HepG2 (cell line): ENCODE measurements around the gene SLC20A1. TPM values are rescaled to one million over a fixed set of nuclear protein-coding genes. Genes with fewer than 3 reads are reported as not detected.

Experiments
- FOXM1 ChIP-seq: sonication (generic); formaldehyde crosslinking; IDR thresholded peaks from 2 replicates; pipeline ENCODE4 v1.5.0; 2020; ENCODE audit warnings: missing genetic modification reagents
- HMGA1 ChIP-seq: sonication (generic); formaldehyde crosslinking; conservative IDR thresholded peaks from 2 replicates; pipeline ENCODE4 v1.4.0; 2020; ENCODE audit warnings: missing genetic modification reagents
- HNRNPL ChIP-seq: fragments of 200-400 bp; formaldehyde crosslinking; IDR thresholded peaks from 2 replicates; pipeline ENCODE4 v1.6.1; 2017; ENCODE audit warnings: mild to moderate bottlenecking, low read depth, low read length
- HNRNPLL ChIP-seq: fragments of 200-400 bp; formaldehyde crosslinking; IDR thresholded peaks from 2 replicates; pipeline ENCODE4 v1.6.1; 2017; ENCODE audit warnings: mild to moderate bottlenecking, low read depth, low read length; ENCODE audit not compliant: poor library complexity, severe bottlenecking
- POLR2G ChIP-seq: fragments of 200-400 bp; formaldehyde crosslinking; IDR thresholded peaks from 2 replicates; pipeline ENCODE4 v1.6.1; 2018; ENCODE audit warnings: mild to moderate bottlenecking, low read depth, low read length, moderate library complexity
- SNRNP70 ChIP-seq: fragments of 200-400 bp; formaldehyde crosslinking; IDR thresholded peaks from 2 replicates; pipeline ENCODE4 v1.6.1; 2017; ENCODE audit warnings: mild to moderate bottlenecking, low read depth, low read length, moderate library complexity
- SRF ChIP-seq: IDR thresholded peaks from 2 replicates; pipeline ENCODE4 v1.6.1; 2011; ENCODE audit warnings: mild to moderate bottlenecking, low read depth, low read length, moderate library complexity
- SRSF4 ChIP-seq: fragments of 200-400 bp; formaldehyde crosslinking; IDR thresholded peaks from one replicate; pipeline ENCODE4 v1.6.1; 2018; ENCODE audit warnings: mild to moderate bottlenecking, low read depth, low read length, moderate library complexity; ENCODE audit not compliant: poor library complexity, severe bottlenecking
- ZNF234 ChIP-seq: sonication (generic); formaldehyde crosslinking; conservative IDR thresholded peaks from 2 replicates; pipeline ENCODE4 v1.5.1; 2020; ENCODE audit warnings: mild to moderate bottlenecking, missing genetic modification reagents
- ZNF556 ChIP-seq: sonication (generic); formaldehyde crosslinking; IDR thresholded peaks from 2 replicates; pipeline ENCODE4 v1.4.0; 2020; ENCODE audit warnings: mild to moderate bottlenecking, missing genetic modification reagents, borderline replicate concordance
- polyA plus RNA-seq, 8 experiments: library from polyadenylated mRNA; depleted of rRNA in 3 of 8; stranded (reverse) in 7 of 8; unstranded in 1 of 8; fragments of >200 nt; fragmentation: Illumina TruSeq in 4 of 8; extraction: Trizol in 4 of 8; gene quantifications; 2 replicates each; pipeline versions ENCODE4 v1.2.1 to v1.2.3, GENCODE V29; 2011 to 2016; ENCODE audit warnings: low read depth in 4 of 8, missing spikeins in 1 of 8, mixed read lengths in 1 of 8; ENCODE audit not compliant: insufficient read depth in 1 of 8
- total RNA-seq, 5 experiments: library from RNA; depleted of rRNA; stranded (reverse); fragments of >200 nt; fragmentation: Illumina TruSeq; extraction: Trizol; gene quantifications; 2 replicates each; pipeline ENCODE4 v1.2.3, GENCODE V29; 2016; ENCODE audit warnings: low read depth in 1 of 5
- TF ChIP-seq, protein P1 (sequence below): sonication (generic); formaldehyde crosslinking; IDR thresholded peaks from 2 replicates; pipeline ENCODE4 v1.4.0; 2020; ENCODE audit warnings: missing genetic modification reagents, borderline replicate concordance
- TF ChIP-seq, protein P2 (sequence below), 2 experiments: sonication (generic) in 1 of 2; formaldehyde crosslinking in 1 of 2; IDR thresholded peaks; 2 replicates each; pipeline versions ENCODE4 v1.6.1 to v1.9.0; 2014 to 2022; ENCODE audit warnings: antibody characterized with exemption in 1 of 2, borderline replicate concordance in 1 of 2, inconsistent platforms in 1 of 2, low read depth in 1 of 2, missing genetic modification reagents in 1 of 2
- TF ChIP-seq, protein P3 (sequence below): sonication (generic); formaldehyde crosslinking; IDR thresholded peaks from 2 replicates; pipeline ENCODE4 v1.4.0; 2020; ENCODE audit warnings: missing genetic modification reagents
- TF ChIP-seq, protein P4 (sequence below): sonication (generic); formaldehyde crosslinking; IDR thresholded peaks from 2 replicates; pipeline ENCODE4 v1.5.0; 2020; ENCODE audit warnings: mild to moderate bottlenecking, missing genetic modification reagents, moderate library complexity

Gene SLC20A1
- total and polyA plus RNA-seq, 2 of the 13 experiments (the other 11 are each of a cell fraction or from before 2014, with no cell fraction given), result 54.0 to 85.9 TPM

DNA sequence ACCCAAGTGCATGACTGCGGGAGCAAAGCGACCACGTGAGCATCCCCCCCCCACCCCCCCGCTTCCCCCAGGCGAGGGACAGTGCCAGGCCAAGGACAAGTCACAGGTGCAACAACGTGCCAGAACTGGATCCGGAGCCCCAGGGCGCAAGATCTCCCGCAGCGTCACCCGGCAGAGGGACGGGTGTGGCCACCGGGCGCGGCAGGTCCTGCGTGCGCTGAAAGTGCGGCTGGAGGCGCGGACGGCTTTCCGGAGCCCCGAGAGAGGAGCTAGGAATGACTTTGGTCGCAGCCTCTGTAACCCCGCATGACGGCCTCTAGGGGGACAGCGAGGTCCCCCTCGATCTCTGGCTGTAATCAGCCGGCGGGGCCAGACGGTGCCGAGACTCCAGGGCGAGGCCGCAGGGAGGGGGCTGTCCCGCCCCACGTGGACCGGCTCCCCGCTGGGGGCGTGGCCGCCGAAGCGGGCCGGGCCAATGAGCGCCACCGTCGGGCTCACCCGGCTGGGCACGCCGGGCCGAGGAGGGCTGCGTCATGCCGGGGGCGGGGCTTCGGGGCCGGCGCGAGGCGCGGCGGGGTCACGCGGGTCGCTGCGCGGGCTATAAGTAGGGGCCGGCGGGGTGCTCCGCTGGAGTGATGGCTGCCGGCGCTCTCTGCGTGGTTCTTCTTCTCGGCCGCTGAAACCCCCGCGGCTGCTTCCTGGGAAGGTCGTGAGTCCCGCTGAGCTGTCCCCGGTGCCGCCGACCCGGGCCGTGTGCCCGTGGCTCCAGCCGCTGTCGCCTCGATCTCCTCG is at the start of gene SLC20A1 (continued):
- TF ChIP-seq, protein P1, sequence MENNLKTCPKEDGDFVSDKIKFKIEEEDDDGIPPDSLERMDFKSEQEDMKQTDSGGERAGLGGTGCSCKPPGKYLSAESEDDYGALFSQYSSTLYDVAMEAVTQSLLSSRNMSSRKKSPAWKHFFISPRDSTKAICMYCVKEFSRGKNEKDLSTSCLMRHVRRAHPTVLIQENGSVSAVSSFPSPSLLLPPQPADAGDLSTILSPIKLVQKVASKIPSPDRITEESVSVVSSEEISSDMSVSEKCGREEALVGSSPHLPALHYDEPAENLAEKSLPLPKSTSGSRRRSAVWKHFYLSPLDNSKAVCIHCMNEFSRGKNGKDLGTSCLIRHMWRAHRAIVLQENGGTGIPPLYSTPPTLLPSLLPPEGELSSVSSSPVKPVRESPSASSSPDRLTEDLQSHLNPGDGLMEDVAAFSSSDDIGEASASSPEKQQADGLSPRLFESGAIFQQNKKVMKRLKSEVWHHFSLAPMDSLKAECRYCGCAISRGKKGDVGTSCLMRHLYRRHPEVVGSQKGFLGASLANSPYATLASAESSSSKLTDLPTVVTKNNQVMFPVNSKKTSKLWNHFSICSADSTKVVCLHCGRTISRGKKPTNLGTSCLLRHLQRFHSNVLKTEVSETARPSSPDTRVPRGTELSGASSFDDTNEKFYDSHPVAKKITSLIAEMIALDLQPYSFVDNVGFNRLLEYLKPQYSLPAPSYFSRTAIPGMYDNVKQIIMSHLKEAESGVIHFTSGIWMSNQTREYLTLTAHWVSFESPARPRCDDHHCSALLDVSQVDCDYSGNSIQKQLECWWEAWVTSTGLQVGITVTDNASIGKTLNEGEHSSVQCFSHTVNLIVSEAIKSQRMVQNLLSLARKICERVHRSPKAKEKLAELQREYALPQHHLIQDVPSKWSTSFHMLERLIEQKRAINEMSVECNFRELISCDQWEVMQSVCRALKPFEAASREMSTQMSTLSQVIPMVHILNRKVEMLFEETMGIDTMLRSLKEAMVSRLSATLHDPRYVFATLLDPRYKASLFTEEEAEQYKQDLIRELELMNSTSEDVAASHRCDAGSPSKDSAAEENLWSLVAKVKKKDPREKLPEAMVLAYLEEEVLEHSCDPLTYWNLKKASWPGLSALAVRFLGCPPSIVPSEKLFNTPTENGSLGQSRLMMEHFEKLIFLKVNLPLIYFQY (CRISPR knock-in tag), result peak; percentile 79; the same call in 1 of the 2 replicates
- no peak for TF ChIP-seq SNRNP70
- no peak for TF ChIP-seq HMGA1 (CRISPR knock-in tag)
- no peak for TF ChIP-seq SRSF4
- peak; percentile 99 for TF ChIP-seq POLR2G
- TF ChIP-seq ZNF234 (CRISPR knock-in tag), result 0 out of 2 replicates have a peak, but pooled peaks have one; percentile 13
- TF ChIP-seq, protein P2, sequence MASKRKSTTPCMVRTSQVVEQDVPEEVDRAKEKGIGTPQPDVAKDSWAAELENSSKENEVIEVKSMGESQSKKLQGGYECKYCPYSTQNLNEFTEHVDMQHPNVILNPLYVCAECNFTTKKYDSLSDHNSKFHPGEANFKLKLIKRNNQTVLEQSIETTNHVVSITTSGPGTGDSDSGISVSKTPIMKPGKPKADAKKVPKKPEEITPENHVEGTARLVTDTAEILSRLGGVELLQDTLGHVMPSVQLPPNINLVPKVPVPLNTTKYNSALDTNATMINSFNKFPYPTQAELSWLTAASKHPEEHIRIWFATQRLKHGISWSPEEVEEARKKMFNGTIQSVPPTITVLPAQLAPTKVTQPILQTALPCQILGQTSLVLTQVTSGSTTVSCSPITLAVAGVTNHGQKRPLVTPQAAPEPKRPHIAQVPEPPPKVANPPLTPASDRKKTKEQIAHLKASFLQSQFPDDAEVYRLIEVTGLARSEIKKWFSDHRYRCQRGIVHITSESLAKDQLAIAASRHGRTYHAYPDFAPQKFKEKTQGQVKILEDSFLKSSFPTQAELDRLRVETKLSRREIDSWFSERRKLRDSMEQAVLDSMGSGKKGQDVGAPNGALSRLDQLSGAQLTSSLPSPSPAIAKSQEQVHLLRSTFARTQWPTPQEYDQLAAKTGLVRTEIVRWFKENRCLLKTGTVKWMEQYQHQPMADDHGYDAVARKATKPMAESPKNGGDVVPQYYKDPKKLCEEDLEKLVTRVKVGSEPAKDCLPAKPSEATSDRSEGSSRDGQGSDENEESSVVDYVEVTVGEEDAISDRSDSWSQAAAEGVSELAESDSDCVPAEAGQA (IDR thresholded peaks at IDR 0.05; ENCODE audit: low read depth), result peak; percentile 57; the same call in 1 of the 2 replicates
- TF ChIP-seq, protein P2 (CRISPR knock-in tag; IDR thresholded peaks at IDR 0.05; ENCODE audit: borderline replicate concordance), result no peak; the same call in 1 of the 2 replicates
- TF ChIP-seq FOXM1, result 0 out of 2 replicates have a peak, but pooled peaks have one; percentile 25
- TF ChIP-seq HNRNPL, result 0 out of 2 replicates have a peak, but pooled peaks have one; percentile 55
- peak; percentile 81 for TF ChIP-seq HNRNPLL
- TF ChIP-seq, protein P3, sequence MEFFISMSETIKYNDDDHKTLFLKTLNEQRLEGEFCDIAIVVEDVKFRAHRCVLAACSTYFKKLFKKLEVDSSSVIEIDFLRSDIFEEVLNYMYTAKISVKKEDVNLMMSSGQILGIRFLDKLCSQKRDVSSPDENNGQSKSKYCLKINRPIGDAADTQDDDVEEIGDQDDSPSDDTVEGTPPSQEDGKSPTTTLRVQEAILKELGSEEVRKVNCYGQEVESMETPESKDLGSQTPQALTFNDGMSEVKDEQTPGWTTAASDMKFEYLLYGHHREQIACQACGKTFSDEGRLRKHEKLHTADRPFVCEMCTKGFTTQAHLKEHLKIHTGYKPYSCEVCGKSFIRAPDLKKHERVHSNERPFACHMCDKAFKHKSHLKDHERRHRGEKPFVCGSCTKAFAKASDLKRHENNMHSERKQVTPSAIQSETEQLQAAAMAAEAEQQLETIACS, result no peak; the same call in 1 of the 2 replicates
- TF ChIP-seq ZNF556 (CRISPR knock-in tag), result peak; percentile 66; the same call in 1 of the 2 replicates
- TF ChIP-seq SRF, result no peak
- TF ChIP-seq, protein P4, sequence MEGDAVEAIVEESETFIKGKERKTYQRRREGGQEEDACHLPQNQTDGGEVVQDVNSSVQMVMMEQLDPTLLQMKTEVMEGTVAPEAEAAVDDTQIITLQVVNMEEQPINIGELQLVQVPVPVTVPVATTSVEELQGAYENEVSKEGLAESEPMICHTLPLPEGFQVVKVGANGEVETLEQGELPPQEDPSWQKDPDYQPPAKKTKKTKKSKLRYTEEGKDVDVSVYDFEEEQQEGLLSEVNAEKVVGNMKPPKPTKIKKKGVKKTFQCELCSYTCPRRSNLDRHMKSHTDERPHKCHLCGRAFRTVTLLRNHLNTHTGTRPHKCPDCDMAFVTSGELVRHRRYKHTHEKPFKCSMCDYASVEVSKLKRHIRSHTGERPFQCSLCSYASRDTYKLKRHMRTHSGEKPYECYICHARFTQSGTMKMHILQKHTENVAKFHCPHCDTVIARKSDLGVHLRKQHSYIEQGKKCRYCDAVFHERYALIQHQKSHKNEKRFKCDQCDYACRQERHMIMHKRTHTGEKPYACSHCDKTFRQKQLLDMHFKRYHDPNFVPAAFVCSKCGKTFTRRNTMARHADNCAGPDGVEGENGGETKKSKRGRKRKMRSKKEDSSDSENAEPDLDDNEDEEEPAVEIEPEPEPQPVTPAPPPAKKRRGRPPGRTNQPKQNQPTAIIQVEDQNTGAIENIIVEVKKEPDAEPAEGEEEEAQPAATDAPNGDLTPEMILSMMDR (CRISPR knock-in tag), result peak; percentile 76
